Left cardiac atrium (tissue), 4 donors: Measurements from ENCODE around the gene LHPP. TPM values are rescaled to one million over a fixed set of nuclear protein-coding genes. Genes with fewer than 3 reads are reported as not detected.

Experiments used
- ATAC-seq, 2 donors: fragments of 200-7000 bp; cut with Tn5 transposase; one replicate each; pipeline ENCODE4 v1.9.1; 2020; ENCODE audit warnings: mild to moderate bottlenecking in 2 of 2, moderate library complexity in 2 of 2
- DNase-seq: peaks from one replicate; pipeline ENCODE4 v3.0.0-alpha.2; 2020
- intact Hi-C, 2 donors: fragments of 100-400 bp; cut with DNase I; formaldehyde crosslinking; loops; one replicate each; pipeline versions ENCODE4 v1.14.1 to v1.15.1; 2022 to 2023
- total RNA-seq, 2 donors: library from RNA; stranded (reverse); fragmentation: NEBNext Ultra II Directional; extraction: Animal tissue kit (Norgen Biotek cat#: 25700); gene quantifications; one replicate each; pipeline ENCODE4 v1.2.1, GENCODE V29; 2021
- donor health status: DM: no; HTN: yes; CAD: no.
- donor health status: DM: no; HTN: yes; CAD: no; lungs with severe emphysema.
- donor health status: DM: yes; HTN: yes; CAD: no.
- donor health status: Dilated cardiomyopathy.

LHPP gene
- total RNA-seq, 2 donors from 2014 or later: 11.6 to 16.4 TPM

GRCh38 chr10:124465777-124466488 is 4.3 kb downstream of the LHPP start:
- ATAC-seq (no peak), DNase-seq (no peak)
- intact Hi-C loops: no loop called here

GRCh38 chr10:124467165-124467564 is 5.5 kb downstream of the LHPP start:
- intact Hi-C loops: no loop called here
- DNase-seq (no peak), ATAC-seq (no peak)

DNA sequence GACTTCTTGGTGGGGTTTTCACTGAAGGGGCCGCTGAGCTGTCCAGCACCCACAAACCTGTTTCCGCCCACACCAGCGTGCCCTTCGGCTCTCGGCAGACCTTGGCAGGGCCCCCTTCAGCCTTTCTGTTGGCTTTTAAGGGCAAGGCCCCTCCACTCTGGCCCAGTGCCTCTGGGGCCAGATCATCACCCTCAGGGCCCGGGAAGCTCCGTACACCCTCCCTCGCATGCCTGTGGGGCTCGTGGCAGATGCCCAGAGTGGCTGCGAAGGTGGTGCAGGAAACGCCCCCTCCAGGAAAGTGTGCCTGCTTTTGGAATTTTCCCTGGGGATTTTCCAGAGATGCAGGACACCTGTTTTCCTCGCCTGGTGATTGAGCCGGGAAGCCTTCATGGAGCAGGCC is 7.0 kb downstream of the LHPP start:
- DNase-seq: no peak
- ATAC-seq: no peak
- intact Hi-C loops: no loop called here

- ATAC-seq (no peak), DNase-seq (no peak)
- intact Hi-C loops: no loop called here
These were observed 8.4 kb downstream of the LHPP start for GRCh38 chr10:124469956-124470484.

GRCh38 chr10:124470544-124471434 is 9.2 kb downstream of the LHPP start:
- no peak for DNase-seq
- intact Hi-C loops: no loop called here
- no peak for ATAC-seq

- no peak for ATAC-seq
- DNase-seq: no peak
- intact Hi-C loops: no loop called here
These were observed 10.4 kb downstream of the LHPP start for GRCh38 chr10:124472071-124472470.

- ATAC-seq (no peak), DNase-seq (no peak)
- intact Hi-C loops: no loop called here
These were observed 11.4 kb downstream of the LHPP start for GRCh38 chr10:124473070-124473469.

DNA sequence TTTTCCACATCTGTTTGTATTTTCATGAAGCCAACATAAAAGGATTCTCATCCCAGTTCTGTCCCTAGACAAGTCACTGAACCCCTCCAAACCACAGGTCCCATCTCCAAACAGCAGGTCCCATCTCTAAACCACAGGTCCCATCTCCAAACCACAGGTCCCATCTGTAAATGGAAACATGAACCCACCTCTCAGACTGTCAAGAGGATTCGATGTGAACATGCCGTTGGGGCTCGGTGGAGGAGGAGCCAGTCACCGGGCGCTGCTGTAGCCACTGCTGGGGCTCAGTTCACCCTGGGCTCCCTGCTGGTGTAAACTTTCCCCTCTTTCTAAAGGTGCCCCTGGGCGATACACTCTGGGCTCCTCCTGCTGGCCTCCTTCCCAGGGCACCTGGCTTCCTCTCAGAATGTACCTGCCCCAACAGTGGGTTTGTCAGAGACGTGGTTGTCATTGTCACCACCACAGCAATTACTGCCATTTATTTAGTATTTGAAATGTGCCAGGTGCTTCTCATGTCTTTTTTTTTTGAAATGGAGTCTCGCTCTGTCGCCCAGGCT is 13.0 kb downstream of the LHPP start:
- ATAC-seq: no peak
- intact Hi-C loops: no loop called here
- DNase-seq: no peak

DNA sequence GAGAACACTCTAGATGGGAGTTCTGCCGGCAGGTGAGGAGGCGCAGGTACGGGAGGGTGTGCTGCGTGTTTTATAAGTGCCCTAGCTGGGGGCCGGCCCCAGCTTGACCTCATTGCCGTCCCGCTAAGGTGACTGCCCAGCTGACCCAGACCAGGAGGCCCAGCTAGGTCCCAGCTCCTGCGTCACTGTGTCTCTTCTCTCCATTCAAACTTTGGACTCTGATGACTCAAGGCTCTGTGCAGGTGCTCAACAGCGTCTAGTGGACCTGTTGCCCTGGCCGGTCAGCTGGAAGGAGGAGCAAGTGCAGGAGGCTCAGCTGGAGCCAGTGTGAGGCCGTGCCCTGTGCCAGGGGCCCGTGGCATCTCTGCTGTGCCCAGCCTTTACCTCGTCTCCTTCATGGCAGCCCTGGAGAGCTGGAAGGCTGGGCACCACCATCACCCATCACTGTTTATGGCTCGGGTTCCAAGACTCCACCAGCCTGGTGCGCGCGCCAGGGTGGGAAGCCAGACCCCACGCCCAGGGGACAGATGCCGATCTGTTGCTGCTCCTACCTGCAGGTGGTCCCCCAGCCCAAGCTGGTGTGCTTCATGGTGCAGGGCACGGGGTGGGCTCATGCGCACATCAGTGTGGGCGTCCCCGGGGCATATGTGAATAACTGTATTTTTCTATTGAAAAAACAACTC is 14.6 kb downstream of the LHPP start:
- ATAC-seq (no peak), DNase-seq (no peak)
- intact Hi-C loops: no loop called here

DNA sequence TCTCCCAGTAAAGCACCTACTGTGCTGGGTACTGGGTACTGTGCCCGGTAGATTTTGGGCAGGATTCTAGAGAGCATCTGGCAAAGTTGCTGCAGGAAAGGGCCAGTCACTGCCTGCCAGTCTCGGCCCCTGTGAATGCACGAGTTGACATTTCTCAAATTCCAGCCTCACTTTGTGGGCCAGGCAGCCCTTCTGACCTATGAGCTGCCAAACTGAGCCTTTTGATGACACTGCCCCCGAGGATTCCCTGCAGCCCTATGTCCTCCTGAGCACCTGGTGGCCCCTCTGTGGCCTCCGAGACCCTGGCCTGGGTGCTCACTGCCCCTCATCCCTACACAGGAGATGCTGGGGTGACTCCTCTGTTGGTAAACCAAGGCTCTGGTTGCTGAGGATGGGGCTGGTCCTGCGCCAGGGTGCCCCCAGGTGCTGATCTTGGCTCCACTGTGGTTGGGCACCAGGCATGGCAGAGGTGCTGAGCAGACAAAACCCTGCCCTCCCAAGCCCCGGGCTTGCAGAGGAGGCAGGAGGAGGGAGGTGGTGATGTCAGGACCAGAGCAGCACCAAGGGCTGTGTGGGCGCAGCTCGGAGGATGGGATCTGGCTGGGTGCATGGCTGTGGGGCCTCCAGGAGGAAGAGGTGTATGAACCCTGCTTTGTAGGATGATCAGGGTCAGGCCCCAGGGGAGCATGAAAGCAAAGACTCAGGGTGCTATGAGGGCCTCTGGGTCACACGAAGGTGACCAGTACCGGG is 16.2 kb downstream of the LHPP start:
- ATAC-seq (no peak), DNase-seq (no peak)
- intact Hi-C loops: no loop called here

GRCh38 chr10:124478515-124478914 is 16.9 kb downstream of the LHPP start:
- no peak for DNase-seq
- intact Hi-C loops: no loop called here
- no peak for ATAC-seq

DNA sequence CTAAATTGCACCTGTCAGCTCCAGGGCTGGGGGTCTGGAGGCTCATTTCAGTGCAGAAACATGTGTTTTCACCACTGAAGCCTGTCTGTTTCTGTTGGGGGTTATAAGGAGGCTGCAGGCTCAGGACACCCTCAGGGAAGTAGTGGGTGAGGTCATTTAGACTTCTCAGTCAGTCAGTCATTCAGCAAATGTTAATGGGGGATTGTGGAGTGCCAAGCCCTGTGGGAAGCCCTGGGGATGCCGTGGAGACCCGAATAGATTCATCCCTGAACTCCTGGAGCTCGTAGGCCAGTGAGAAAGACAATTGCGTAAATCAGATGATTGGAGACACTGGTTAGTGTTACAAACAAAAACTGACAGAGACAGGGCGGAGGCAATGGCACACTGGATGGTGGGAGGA is 19.2 kb downstream of the LHPP start:
- DNase-seq: no peak

DNA sequence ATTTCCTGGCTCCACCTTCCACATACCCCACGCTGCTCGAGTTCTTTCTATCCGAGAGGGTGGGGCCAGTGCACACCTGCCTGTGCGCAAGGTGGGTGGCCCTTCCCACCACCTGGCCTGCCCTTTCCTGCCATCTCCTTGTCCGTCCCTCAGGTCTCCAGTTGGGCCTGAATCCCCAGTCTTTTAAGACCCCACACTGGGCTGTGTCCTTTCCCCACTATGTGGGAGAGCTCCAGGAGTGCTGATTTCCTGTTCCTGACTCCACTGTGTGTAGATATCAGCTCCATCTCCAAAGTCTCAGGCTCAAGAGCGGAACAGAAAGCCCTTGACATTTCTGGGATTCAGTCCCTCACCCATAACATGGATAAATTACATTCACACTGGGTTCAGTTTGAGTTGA is 20.1 kb downstream of the LHPP start:
- DNase-seq: no peak
- intact Hi-C loops: no loop called here
- ATAC-seq: no peak

More for the DNA sequence above, 19.2 kb downstream of the LHPP start:
- no peak for ATAC-seq
- intact Hi-C loops: no loop called here

GRCh38 chr10:124482236-124482800 is 20.7 kb downstream of the LHPP start:
- no peak for DNase-seq
- ATAC-seq: no peak
- intact Hi-C loops: no loop called here

DNA sequence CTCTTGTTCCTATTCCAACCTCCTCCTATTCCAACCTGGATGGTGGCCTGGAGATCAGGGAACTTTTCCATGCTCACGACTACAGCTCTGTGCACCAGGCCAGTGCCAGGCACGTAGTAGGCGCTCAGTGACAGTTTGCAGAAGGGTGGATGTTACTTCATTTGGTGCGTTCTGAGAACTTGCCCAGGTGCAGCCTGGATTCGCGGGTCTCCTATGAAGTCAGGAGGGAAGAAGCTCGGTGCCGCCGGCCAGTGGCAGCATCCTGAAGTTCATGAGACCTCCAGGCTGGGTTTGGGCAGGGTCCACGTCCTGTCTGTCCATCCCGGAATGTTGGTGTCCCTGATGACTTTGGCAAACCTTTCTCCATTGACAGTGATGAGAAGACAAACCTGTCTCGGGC is 21.3 kb downstream of the LHPP start:
- intact Hi-C loops: no loop called here
- DNase-seq (no peak), ATAC-seq (no peak)

- intact Hi-C loops: no loop called here
- DNase-seq: no peak
- no peak for ATAC-seq
These were observed 22.4 kb downstream of the LHPP start for GRCh38 chr10:124484031-124484430.

DNA sequence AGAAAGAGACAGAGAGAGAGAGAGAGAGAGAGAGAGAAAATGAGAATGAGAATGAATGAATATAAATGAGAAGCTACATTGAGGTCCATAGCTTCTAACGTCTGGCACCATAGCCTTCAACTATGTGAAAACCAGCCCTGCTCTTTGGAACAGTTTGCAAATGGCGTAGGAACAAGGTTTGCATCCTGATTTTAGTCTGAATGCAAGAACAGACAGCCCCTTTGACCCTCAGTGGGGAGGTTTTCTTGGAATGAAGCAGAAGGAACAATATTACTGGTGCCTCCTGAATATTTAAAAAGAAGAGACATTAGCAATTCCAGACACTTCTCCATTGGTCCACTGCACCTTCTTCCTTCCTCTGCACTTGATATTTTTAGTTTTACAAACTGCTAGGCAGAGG is 23.0 kb downstream of the LHPP start:
- ATAC-seq: no peak

GRCh38 chr10:124486635-124487034 is 25.0 kb downstream of the LHPP start:
- ATAC-seq (no peak), DNase-seq (no peak)
- intact Hi-C loops: no loop called here

More for the DNA sequence above, 23.0 kb downstream of the LHPP start:
- no peak for DNase-seq
- intact Hi-C loops: no loop called here

DNA sequence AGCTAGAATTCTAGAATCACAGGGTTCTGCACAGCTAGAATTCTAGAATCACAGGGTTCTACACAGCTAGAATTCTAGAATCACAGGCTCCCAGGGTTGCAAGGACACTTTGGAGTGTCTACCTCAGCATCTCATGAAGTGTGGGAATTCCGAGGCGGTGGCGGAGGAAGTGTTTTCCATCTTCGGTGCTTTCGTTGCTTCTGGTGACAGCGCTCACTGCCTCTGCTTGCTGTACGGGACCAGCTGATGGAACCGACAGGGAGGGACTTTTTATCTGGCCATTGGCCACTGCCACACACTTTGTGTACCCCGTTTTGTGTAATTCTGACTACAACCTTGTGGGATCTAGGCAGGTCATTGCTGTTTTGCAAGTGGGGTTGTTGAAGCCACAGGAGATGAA is 29.5 kb downstream of the LHPP start:
- no peak for ATAC-seq
- intact Hi-C loops: no loop called here

More for the DNA sequence above, 29.5 kb downstream of the LHPP start:
- DNase-seq: no peak
